NCI-H2196 treated with DMSO at 0.1 percent for 48 hours (cell line): ENCODE results near the gene LRP1B.

Source experiments
- DNase-seq: peaks from one replicate; lab custom pipeline; 2025; ENCODE audit not compliant: unreplicated experiment; lab: John Stamatoyannopoulos, UW

LRP1B gene

GRCh38 chr2:142131010-142131669 lies at the start of gene LRP1B:
LRP1B (minus strand) TSS chr2:142131016; CDS start chr2:142130729, 287 bp downstream.
- DNase-seq = no peak

- no peak for DNase-seq
These were observed 48.9 kb upstream of the LRP1B start for GRCh38 chr2:142179686-142180085.

GRCh38 chr2:142178604-142179003 lies 47.8 kb upstream of the LRP1B start:
- no peak for DNase-seq

- DNase-seq = no peak
These were observed 46.1 kb upstream of the LRP1B start for GRCh38 chr2:142176941-142177340.

- no peak for DNase-seq
These were observed 45.1 kb upstream of the LRP1B start for GRCh38 chr2:142175813-142176338.

- DNase-seq = no peak
These were observed 43.4 kb upstream of the LRP1B start for GRCh38 chr2:142174176-142174575.

- DNase-seq = no peak
These were observed 40.0 kb upstream of the LRP1B start for GRCh38 chr2:142170847-142171246.

GRCh38 chr2:142165790-142166189 lies 35.0 kb upstream of the LRP1B start:
- no peak for DNase-seq

- DNase-seq = no peak
These were observed 22.8 kb upstream of the LRP1B start for GRCh38 chr2:142153601-142154000.

- DNase-seq = no peak
These were observed 19.6 kb upstream of the LRP1B start for GRCh38 chr2:142150453-142150852.

- no peak for DNase-seq
These were observed 13.7 kb upstream of the LRP1B start for GRCh38 chr2:142144547-142144946.

- no peak for DNase-seq
These were observed 11.8 kb upstream of the LRP1B start for GRCh38 chr2:142142595-142142994.

- no peak for DNase-seq
These were observed 9.6 kb upstream of the LRP1B start for GRCh38 chr2:142140434-142140845.

- no peak for DNase-seq
These were observed 8.6 kb upstream of the LRP1B start for GRCh38 chr2:142139384-142139783.

- DNase-seq = no peak
These were observed 5.8 kb upstream of the LRP1B start for GRCh38 chr2:142136571-142136970.

GRCh38 chr2:142134911-142135310 lies 4.1 kb upstream of the LRP1B start:
- DNase-seq = no peak

- DNase-seq = no peak
These were observed 456 bp downstream of the LRP1B start for GRCh38 chr2:142130111-142131009.

- no peak for DNase-seq
These were observed 2.7 kb downstream of the LRP1B start for GRCh38 chr2:142128105-142128504.

GRCh38 chr2:142127248-142127647 lies 3.6 kb downstream of the LRP1B start:
- no peak for DNase-seq

GRCh38 chr2:142124706-142125105 lies 6.1 kb downstream of the LRP1B start:
- DNase-seq = no peak

GRCh38 chr2:142119347-142119746 lies 11.5 kb downstream of the LRP1B start:
- DNase-seq = no peak

GRCh38 chr2:142112757-142113221 lies 18.0 kb downstream of the LRP1B start:
- no peak for DNase-seq
